GDM1 (cell line): ENCODE results near the gene C3orf18.

Source experiments
- DNase-seq: peaks from one replicate; lab custom pipeline; 2025; lab: John Stamatoyannopoulos, UW

Gene C3orf18

GRCh38 chr3:50603261-50604109 is 35.9 kb upstream of the C3orf18 start:
- DNase-seq = no peak

GRCh38 chr3:50602595-50603191 is 35.1 kb upstream of the C3orf18 start:
- no peak for DNase-seq

GRCh38 chr3:50600841-50601591 is 33.5 kb upstream of the C3orf18 start:
- peak; percentile 90 for DNase-seq

- DNase-seq = no peak
These were observed 32.7 kb upstream of the C3orf18 start for GRCh38 chr3:50600141-50600753.

GRCh38 chr3:50599716-50600118 is 32.2 kb upstream of the C3orf18 start:
- no peak for DNase-seq

- DNase-seq = no peak
These were observed 31.7 kb upstream of the C3orf18 start for GRCh38 chr3:50599115-50599715.

GRCh38 chr3:50594253-50594785 is 26.8 kb upstream of the C3orf18 start:
- DNase-seq = no peak

GRCh38 chr3:50592568-50592967 is 25.0 kb upstream of the C3orf18 start:
- peak; percentile 76 for DNase-seq

- DNase-seq = no peak
These were observed 23.7 kb upstream of the C3orf18 start for GRCh38 chr3:50591196-50591741.

- DNase-seq = no peak
These were observed 21.3 kb upstream of the C3orf18 start for GRCh38 chr3:50588759-50589433.

GRCh38 chr3:50587806-50588758 is 20.5 kb upstream of the C3orf18 start:
- no peak for DNase-seq

GRCh38 chr3:50587373-50587772 is 19.8 kb upstream of the C3orf18 start:
- DNase-seq = no peak

- no peak for DNase-seq
These were observed 19.2 kb upstream of the C3orf18 start for GRCh38 chr3:50586763-50587070.

- DNase-seq = no peak
These were observed 18.6 kb upstream of the C3orf18 start for GRCh38 chr3:50585919-50586762.

- DNase-seq = no peak
These were observed 16.8 kb upstream of the C3orf18 start for GRCh38 chr3:50584391-50584790.

GRCh38 chr3:50583897-50584296 is 16.4 kb upstream of the C3orf18 start:
- no peak for DNase-seq

- no peak for DNase-seq
These were observed 14.5 kb upstream of the C3orf18 start for GRCh38 chr3:50582083-50582482.

GRCh38 chr3:50581459-50581842 is 13.9 kb upstream of the C3orf18 start:
- DNase-seq = no peak
